Hepatocyte (in vitro differentiated cells): ENCODE data around the gene BCL11A. TPM values are rescaled to one million over a fixed set of nuclear protein-coding genes. Genes with fewer than 3 reads are reported as not detected.

Experiments
- DNase-seq: peaks from one replicate; pipeline ENCODE4 v3.0.0-alpha.2; 2016; ENCODE audit warnings: low spot score
- H2AFZ ChIP-seq: fragments of 200-600 bp; sonication (generic); 2 replicates; pipeline ENCODE4 v1.6.0; 2016; ENCODE audit warnings: antibody characterized with exemption, mild to moderate bottlenecking
- H3K27ac ChIP-seq: fragments of 200-600 bp; sonication (generic); 2 replicates; pipeline ENCODE4 v1.5.1; 2016; ENCODE audit warnings: mild to moderate bottlenecking
- H3K27me3 ChIP-seq: fragments of 200-600 bp; sonication (generic); 2 replicates; pipeline ENCODE4 v1.6.1; 2016
- H3K36me3 ChIP-seq: fragments of 200-600 bp; sonication (generic); replicated peaks from 2 replicates; pipeline ENCODE4 v1.5.1; 2016; ENCODE audit warnings: low read depth; ENCODE audit not compliant: insufficient read depth
- H3K4me1 ChIP-seq: fragments of 200-600 bp; sonication (generic); 2 replicates; pipeline ENCODE4 v1.5.1; 2016; ENCODE audit warnings: mild to moderate bottlenecking, moderate library complexity; ENCODE audit not compliant: insufficient read depth
- H3K4me2 ChIP-seq: fragments of 200-600 bp; sonication (generic); 2 replicates; pipeline ENCODE4 v1.6.0; 2016
- H3K4me3 ChIP-seq: fragments of 200-600 bp; sonication (generic); 2 replicates; pipeline ENCODE4 v1.5.1; 2016; ENCODE audit warnings: mild to moderate bottlenecking
- H3K79me2 ChIP-seq: fragments of 200-600 bp; sonication (generic); 2 replicates; pipeline ENCODE4 v1.6.0; 2017; ENCODE audit warnings: mild to moderate bottlenecking
- H3K9me2 ChIP-seq: fragments of 200-600 bp; sonication (generic); replicated peaks from 2 replicates; pipeline ENCODE4 v1.6.0; 2017; ENCODE audit warnings: mild to moderate bottlenecking; ENCODE audit not compliant: insufficient read depth
- H3K9me3 ChIP-seq: fragments of 200-600 bp; sonication (generic); 2 replicates; pipeline ENCODE4 v1.5.1; 2016; ENCODE audit warnings: low read depth, mild to moderate bottlenecking
- H4K20me1 ChIP-seq: fragments of 200-600 bp; sonication (generic); 2 replicates; pipeline ENCODE4 v1.6.0; 2016; ENCODE audit warnings: mild to moderate bottlenecking; ENCODE audit not compliant: insufficient read depth, poor library complexity, severe bottlenecking
- EZH2 ChIP-seq: fragments of 200-600 bp; sonication (generic); IDR thresholded peaks from 2 replicates; pipeline ENCODE4 v1.6.1; 2016; ENCODE audit warnings: antibody characterized with exemption, mild to moderate bottlenecking, borderline replicate concordance
- EZH2phosphoT487 ChIP-seq: fragments of 200-600 bp; sonication (generic); IDR thresholded peaks from one replicate; pipeline ENCODE4 v1.6.1; 2018; ENCODE audit warnings: antibody characterized with exemption, mild to moderate bottlenecking, low read depth, moderate library complexity; ENCODE audit not compliant: unreplicated experiment, severe bottlenecking
- WGBS: methylation state at CpG from one replicate; pipeline ENCODE4 v1.1.6; 2016; ENCODE audit warnings: low lambda C conversion rate; ENCODE audit errors: missing lambda C conversion rate; 5-methylcytosine and 5-hydroxymethylcytosine counted together
- polyA plus RNA-seq: library from polyadenylated mRNA; unstranded; fragments of >200 nt; fragmentation: Nextera tagmentation; extraction: Ambion mirVana; gene quantifications from 2 replicates; pipeline ENCODE4 v1.2.1, GENCODE V29; 2016
- total RNA-seq: library from RNA; depleted of rRNA; stranded (reverse); fragments of >200 nt; gene quantifications from 2 replicates; pipeline ENCODE4 v1.2.3, GENCODE V29; 2014
- TF ChIP-seq, protein P1 (sequence below): fragments of 200-600 bp; sonication (generic); IDR thresholded peaks from 2 replicates; pipeline ENCODE4 v1.5.1; 2016; ENCODE audit warnings: antibody characterized with exemption, mild to moderate bottlenecking; ENCODE audit not compliant: poor library complexity

The BCL11A gene
- total and polyA plus RNA-seq, 2 experiments from 2014 or later = 14.4 to 22.6 TPM

DNA sequence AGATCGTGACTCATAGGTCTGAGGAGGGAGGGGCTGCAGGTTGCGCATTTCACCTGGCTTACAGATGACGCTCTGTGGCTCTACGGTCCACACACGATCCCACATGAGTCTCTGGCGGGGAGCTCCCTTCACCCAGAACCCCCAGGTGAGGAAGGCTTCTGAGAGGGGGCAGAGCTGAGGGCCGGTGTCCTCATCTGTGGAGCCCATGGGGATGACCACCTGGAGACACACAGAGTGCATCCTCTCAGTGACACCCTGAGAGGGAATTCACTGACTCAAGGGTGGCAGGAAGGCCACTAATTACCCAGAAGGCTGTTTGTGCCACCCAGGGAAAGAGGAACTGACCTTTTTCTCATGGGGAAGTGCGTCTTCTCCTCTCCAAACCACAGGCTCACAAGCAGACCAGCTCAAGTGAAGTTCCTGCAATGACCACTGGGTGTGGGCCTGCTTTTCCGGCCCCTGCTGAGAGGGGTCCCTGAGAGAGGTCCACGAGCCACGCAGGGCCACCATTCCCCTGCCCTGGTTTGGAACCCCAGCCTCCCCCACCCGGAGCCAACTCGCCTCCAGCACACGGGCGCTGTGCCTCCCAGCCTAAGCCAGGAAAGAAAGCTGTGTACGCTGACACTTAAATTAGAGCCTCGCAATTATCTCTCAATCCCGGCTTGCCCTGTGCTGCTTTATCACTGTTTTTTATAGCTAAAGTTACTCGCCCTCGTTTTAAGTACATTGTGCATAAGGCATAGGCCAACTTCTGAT, 114.1 kb downstream of the BCL11A start:
- peaks cover 9% of the 10 kb centered on the region for H3K4me1 ChIP-seq
- H3K27me3 ChIP-seq = no peaks in the 10 kb centered on the region
- no peaks in the 10 kb centered on the region for H4K20me1 ChIP-seq
- no peak overlapping the region for H3K4me2 ChIP-seq
- H3K36me3 ChIP-seq = no peaks in the 10 kb centered on the region
- H3K9me2 ChIP-seq = no peaks in the 10 kb centered on the region
- no peak overlapping the region for H3K27ac ChIP-seq
- no peaks in the 10 kb centered on the region for H3K79me2 ChIP-seq
- no peak overlapping the region for H2AFZ ChIP-seq
- DNase-seq = no peak
- TF ChIP-seq, protein P1, sequence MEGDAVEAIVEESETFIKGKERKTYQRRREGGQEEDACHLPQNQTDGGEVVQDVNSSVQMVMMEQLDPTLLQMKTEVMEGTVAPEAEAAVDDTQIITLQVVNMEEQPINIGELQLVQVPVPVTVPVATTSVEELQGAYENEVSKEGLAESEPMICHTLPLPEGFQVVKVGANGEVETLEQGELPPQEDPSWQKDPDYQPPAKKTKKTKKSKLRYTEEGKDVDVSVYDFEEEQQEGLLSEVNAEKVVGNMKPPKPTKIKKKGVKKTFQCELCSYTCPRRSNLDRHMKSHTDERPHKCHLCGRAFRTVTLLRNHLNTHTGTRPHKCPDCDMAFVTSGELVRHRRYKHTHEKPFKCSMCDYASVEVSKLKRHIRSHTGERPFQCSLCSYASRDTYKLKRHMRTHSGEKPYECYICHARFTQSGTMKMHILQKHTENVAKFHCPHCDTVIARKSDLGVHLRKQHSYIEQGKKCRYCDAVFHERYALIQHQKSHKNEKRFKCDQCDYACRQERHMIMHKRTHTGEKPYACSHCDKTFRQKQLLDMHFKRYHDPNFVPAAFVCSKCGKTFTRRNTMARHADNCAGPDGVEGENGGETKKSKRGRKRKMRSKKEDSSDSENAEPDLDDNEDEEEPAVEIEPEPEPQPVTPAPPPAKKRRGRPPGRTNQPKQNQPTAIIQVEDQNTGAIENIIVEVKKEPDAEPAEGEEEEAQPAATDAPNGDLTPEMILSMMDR = peak; percentile 29
- TF ChIP-seq EZH2phosphoT487 (no peak), EZH2 (no peak)
- no peak overlapping the region for H3K4me3 ChIP-seq
- no peaks in the 10 kb centered on the region for H3K9me3 ChIP-seq
- 76% methylated on average over 20 of the region's 20 CpGs for WGBS

DNA sequence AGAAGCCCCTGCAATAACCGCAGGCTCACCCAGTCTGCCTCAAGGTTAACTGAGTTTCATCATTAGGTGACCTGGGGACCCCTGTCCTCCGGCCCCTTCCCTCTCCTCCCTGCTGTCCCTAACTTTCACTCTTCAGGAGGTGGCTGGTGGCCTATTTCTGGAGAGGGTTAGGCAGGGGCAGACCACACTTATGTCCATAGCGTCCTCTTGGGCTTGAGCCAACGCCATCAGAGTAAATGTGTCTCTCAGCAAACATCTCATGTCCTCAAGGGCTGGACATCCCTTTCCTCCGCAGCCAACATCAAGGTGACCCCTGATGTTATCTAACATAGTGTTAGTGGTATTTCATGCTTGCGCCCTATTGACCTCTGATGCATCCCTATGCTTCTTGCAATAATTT, 114.8 kb downstream of the BCL11A start:
- Histone ChIP-seq H2AFZ (no peak overlapping the region), H3K9me3 (no peaks in the 10 kb centered on the region), H4K20me1 (no peaks in the 10 kb centered on the region), H3K79me2 (no peaks in the 10 kb centered on the region), H3K4me1 (peaks cover 9% of the 10 kb centered on the region), H3K27ac (no peak overlapping the region), H3K9me2 (no peaks in the 10 kb centered on the region), H3K36me3 (no peaks in the 10 kb centered on the region), H3K4me3 (no peak overlapping the region), H3K27me3 (no peaks in the 10 kb centered on the region), H3K4me2 (no peak overlapping the region)
- 91% methylated on average over 6 of the region's 6 CpGs for WGBS
- TF ChIP-seq, protein P1 = no peak
- DNase-seq = no peak

DNA sequence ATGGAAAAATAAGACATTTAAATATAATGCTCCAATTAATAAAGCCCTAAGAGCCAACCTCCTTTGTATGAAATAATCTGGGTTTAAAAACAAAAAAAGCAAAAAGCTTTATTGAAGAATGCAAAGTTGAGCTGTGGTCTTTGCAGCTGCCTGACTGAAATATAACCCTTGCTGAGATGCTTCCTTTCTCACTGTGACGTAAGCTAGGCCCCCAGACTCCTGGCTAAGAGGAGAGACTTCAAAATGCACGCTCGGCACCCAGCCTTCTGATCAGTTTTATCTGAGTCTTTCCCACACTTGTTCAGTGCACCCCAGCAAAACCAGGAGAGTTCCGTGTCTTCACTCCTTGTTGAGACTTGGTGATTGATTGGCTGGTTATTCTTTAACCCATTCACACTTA, 115.3 kb downstream of the BCL11A start:
- Histone ChIP-seq H4K20me1 (no peaks in the 10 kb centered on the region), H3K4me2 (no peak overlapping the region), H3K4me1 (peaks cover 9% of the 10 kb centered on the region), H3K27ac (no peak overlapping the region), H3K9me3 (no peaks in the 10 kb centered on the region), H2AFZ (no peak overlapping the region), H3K36me3 (no peaks in the 10 kb centered on the region), H3K27me3 (no peaks in the 10 kb centered on the region), H3K4me3 (no peak overlapping the region), H3K79me2 (no peaks in the 10 kb centered on the region), H3K9me2 (no peaks in the 10 kb centered on the region)
- DNase-seq = no peak
- TF ChIP-seq EZH2 (no peak), EZH2phosphoT487 (no peak)
- TF ChIP-seq, protein P1 = no peak
- 77% methylated on average over 4 of the region's 4 CpGs for WGBS
